ENCODE measurements around the gene CST11. TPM values are rescaled to one million over a fixed set of nuclear protein-coding genes. Genes with fewer than 3 reads are reported as not detected.

CST11 gene
- total and polyA plus RNA-seq, 10 of the 15 experiments (the other 5 are each of a cell fraction or from before 2014, with no cell fraction given), result 0.33 TPM; not detected in 9

GRCh38 chr20:23497536-23497935, 44.9 kb upstream of the CST11 start:
- Histone ChIP-seq H2AFZ (ENCODE audit: control insufficient read depth, low read depth, low read length) (no peak overlapping the region), H3K27ac (ENCODE audit: control insufficient read depth, insufficient read depth) (no peak overlapping the region), H3K36me3 (ENCODE audit: control insufficient read depth in 2 of 2, insufficient read depth in 2 of 2, low read length in 1 of 2) (no peaks in the 10 kb centered on the region), H3K9me3 (replicated peaks; ENCODE audit: control insufficient read depth, insufficient read depth, low read length) (no peaks in the 10 kb centered on the region; the same call in 2 of the 3 replicates), H3K4me2 (ENCODE audit: control insufficient read depth, insufficient read depth) (no peak overlapping the region), H3K4me3 (no peak overlapping the region), H3K4me1 (ENCODE audit: control insufficient read depth, insufficient read depth, low read length) (peaks cover under 1% of the 10 kb centered on the region; the same call in 1 of the 2 replicates), H4K20me1 (ENCODE audit: control insufficient read depth, insufficient read depth) (no peaks in the 10 kb centered on the region), H3K79me2 (ENCODE audit: control insufficient read depth, insufficient read depth, low read length) (no peaks in the 10 kb centered on the region), H3K27me3 (replicated peaks in 1 of 2; ENCODE audit: control insufficient read depth in 2 of 2, insufficient read depth in 2 of 2, low read length in 1 of 2) (no peaks in the 10 kb centered on the region), H3K9ac (ENCODE audit: control insufficient read depth, insufficient read depth, low read length) (no peak overlapping the region)
- TF ChIP-seq JUNB (IDR thresholded peaks at IDR 0.05) (peak; percentile 13; the same call in 1 of the 2 replicates), CHD1 (IDR thresholded peaks at IDR 0.05; ENCODE audit: low read depth, low read length) (no peak), RUNX3 (IDR thresholded peaks at IDR 0.05; ENCODE audit: low read length) (peak; percentile 51), CBX5 (IDR thresholded peaks at IDR 0.05; ENCODE audit: low read depth) (peak; percentile 79; the same call in 1 of the 2 replicates)
- DNase-seq (ENCODE audit: low read depth, low spot score) (peak; percentile 17), ATAC-seq (no peak; the same call in 2 of the 3 replicates), FAIRE-seq (no peak)
- intact Hi-C loops (cut with micrococcal nuclease; ENCODE audit: unreplicated experiment), result no loop called here
- no TSS peak for BruUV-seq (replicated peaks)
- RAD21 ChIA-PET (ENCODE audit: unreplicated experiment), result no interaction called here
- in situ Hi-C loops (cut with MboI), result no loop called here
- POLR2A ChIA-PET, result no interaction called here
- CTCF ChIA-PET, result no interaction called here
- 0% methylated on average over 1 of the region's 1 CpG for WGBS (ENCODE audit: insufficient coverage, insufficient replicate concordance, low lambda C conversion rate, missing lambda C conversion rate)
- SMC1A ChIA-PET (ENCODE audit: uncharacterized antibody, unreplicated experiment), result interaction anchor here (1.5 kb wide), 1 partner anchor 55 kb away, joined by 3 read pairs; no protein-coding TSS in a partner anchor

DNA sequence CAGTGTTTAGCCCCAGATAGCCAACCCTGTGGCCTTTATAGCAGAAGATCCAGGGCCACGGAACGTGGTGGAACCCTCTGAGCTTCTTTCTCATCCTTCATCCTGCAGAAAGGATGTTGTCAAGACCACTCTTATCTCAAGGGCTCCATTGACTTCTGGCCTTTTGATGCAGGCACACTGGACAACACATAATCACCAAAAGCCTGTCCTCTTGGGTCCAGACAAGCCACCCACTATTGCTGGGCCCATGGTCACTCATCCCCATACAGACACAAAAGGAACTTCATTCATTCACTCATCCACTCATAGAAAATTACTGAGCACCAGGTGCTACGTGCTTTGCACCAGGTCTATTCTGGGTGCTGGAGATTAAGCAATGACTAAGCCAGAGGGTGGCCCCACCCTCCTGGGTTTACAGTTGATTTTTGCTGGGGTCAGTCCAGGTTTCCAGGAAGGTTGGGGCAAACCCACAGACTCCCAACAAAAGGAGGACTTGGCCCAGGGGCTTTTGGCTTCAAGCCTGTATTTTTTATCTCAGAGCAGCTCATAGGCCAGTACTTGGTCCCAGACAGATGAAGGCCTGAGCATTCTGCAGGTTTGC, 40.6 kb upstream of the CST11 start:
- ATAC-seq, result no peak
- no peaks in the 10 kb centered on the region for H3K79me2 ChIP-seq (ENCODE audit: control insufficient read depth, insufficient read depth, low read length)
- peaks cover 4% of the 10 kb centered on the region; the same call in 1 of the 2 replicates for H3K4me1 ChIP-seq (ENCODE audit: control insufficient read depth, insufficient read depth, low read length)
- ChIA-PET CTCF (no interaction called here), RAD21 (ENCODE audit: unreplicated experiment) (no interaction called here), POLR2A (no interaction called here), SMC1A (ENCODE audit: uncharacterized antibody, unreplicated experiment) (no interaction called here)
- H3K4me3 ChIP-seq, result no peak overlapping the region
- no peak overlapping the region for H2AFZ ChIP-seq (ENCODE audit: control insufficient read depth, low read depth, low read length)
- TF ChIP-seq IKZF1 (conservative IDR thresholded peaks at IDR 0.05), result no peak
- TF ChIP-seq IKZF2 (IDR thresholded peaks at IDR 0.05), result no peak
- TF ChIP-seq ESRRA (IDR thresholded peaks at IDR 0.05; ENCODE audit: low read length), result no peak
- no peak for TF ChIP-seq CREB1 (IDR thresholded peaks at IDR 0.05; ENCODE audit: low read depth)
- no peak for TF ChIP-seq ZBTB4 (CRISPR knock-in tag; IDR thresholded peaks at IDR 0.05)
- TF ChIP-seq ZNF24 (IDR thresholded peaks at IDR 0.05), result no peak
- no peak for TF ChIP-seq POLR2AphosphoS2 (IDR thresholded peaks at IDR 0.05; ENCODE audit: low read depth, low read length)
- H3K36me3 ChIP-seq (ENCODE audit: control insufficient read depth in 2 of 2, insufficient read depth in 2 of 2, low read length in 1 of 2), result no peaks in the 10 kb centered on the region
- no peak for FAIRE-seq
- in situ Hi-C loops (cut with MboI) (no loop called here), intact Hi-C loops (cut with micrococcal nuclease; ENCODE audit: unreplicated experiment) (no loop called here)
- H3K9ac ChIP-seq (ENCODE audit: control insufficient read depth, insufficient read depth, low read length), result no peak overlapping the region
- BruUV-seq (replicated peaks), result no TSS peak
- WGBS (ENCODE audit: insufficient coverage, insufficient replicate concordance, low lambda C conversion rate, missing lambda C conversion rate), result 19% methylated on average over 3 of the region's 3 CpGs
- H3K27ac ChIP-seq (ENCODE audit: control insufficient read depth, insufficient read depth), result no peak overlapping the region
- H3K4me2 ChIP-seq (ENCODE audit: control insufficient read depth, insufficient read depth), result no peak overlapping the region
- DNase-seq (ENCODE audit: low read depth, low spot score), result no peak
- H4K20me1 ChIP-seq (ENCODE audit: control insufficient read depth, insufficient read depth), result no peaks in the 10 kb centered on the region
- no peaks in the 10 kb centered on the region for H3K27me3 ChIP-seq (replicated peaks in 1 of 2; ENCODE audit: control insufficient read depth in 2 of 2, insufficient read depth in 2 of 2, low read length in 1 of 2)
- H3K9me3 ChIP-seq (replicated peaks; ENCODE audit: control insufficient read depth, insufficient read depth, low read length), result no peaks in the 10 kb centered on the region; the same call in 2 of the 3 replicates
